H9 (cell line): Measurements from ENCODE around the gene PRPF18. TPM values are rescaled to one million over a fixed set of nuclear protein-coding genes. Genes with fewer than 3 reads are reported as not detected.

Experiments used
- DNase-seq: peaks from one replicate; pipeline ENCODE4 v3.0.0-alpha.2; 2017
- H2AFZ ChIP-seq: one replicate; pipeline ENCODE4 v1.6.1; 2013; ENCODE audit warnings: mild to moderate bottlenecking, low read length, control low read depth, moderate library complexity
- H2AK5ac ChIP-seq: 2 replicates; pipeline ENCODE4 v1.6.1; 2013; ENCODE audit warnings: low read length, control low read depth, mixed read lengths; ENCODE audit not compliant: insufficient read length
- H2BK120ac ChIP-seq: one replicate; pipeline ENCODE4 v1.6.1; 2013; ENCODE audit warnings: low read depth, mild to moderate bottlenecking, low read length, control low read depth, inconsistent platforms; ENCODE audit not compliant: poor library complexity, severe bottlenecking
- H2BK12ac ChIP-seq: 2 replicates; pipeline ENCODE4 v1.6.1; 2013; ENCODE audit warnings: low read length, control low read depth, mixed read lengths, low read depth; ENCODE audit not compliant: insufficient read length
- H2BK15ac ChIP-seq: 2 replicates; pipeline ENCODE4 v1.6.1; 2013; ENCODE audit warnings: low read depth, low read length, control low read depth
- H2BK20ac ChIP-seq: one replicate; pipeline ENCODE4 v1.6.1; 2013; ENCODE audit warnings: low read depth, mild to moderate bottlenecking, low read length, control low read depth, inconsistent platforms; ENCODE audit not compliant: poor library complexity, severe bottlenecking
- H2BK5ac ChIP-seq: 2 replicates; pipeline ENCODE4 v1.6.1; 2013; ENCODE audit warnings: low read length, control low read depth, mixed read lengths; ENCODE audit not compliant: insufficient read length
- H3K14ac ChIP-seq: 2 replicates; pipeline ENCODE4 v1.6.1; 2013; ENCODE audit warnings: low read length, control low read depth; ENCODE audit not compliant: insufficient read depth
- H3K18ac ChIP-seq: 2 replicates; pipeline ENCODE4 v1.6.1; 2013; ENCODE audit warnings: low read depth, mild to moderate bottlenecking, mixed read lengths, low read length, control low read depth; ENCODE audit not compliant: insufficient read length
- H3K23ac ChIP-seq: 2 replicates; pipeline ENCODE4 v1.6.1; 2013; ENCODE audit warnings: low read length, control low read depth, mixed read lengths, low read depth; ENCODE audit not compliant: insufficient read length
- H3K23me2 ChIP-seq: 2 replicates; pipeline ENCODE4 v1.6.1; 2013; ENCODE audit warnings: low read depth, mild to moderate bottlenecking, mixed read lengths, low read length, control low read depth; ENCODE audit not compliant: insufficient read length, poor library complexity, severe bottlenecking
- H3K27ac ChIP-seq: 2 replicates; pipeline ENCODE4 v1.5.1; 2013; ENCODE audit warnings: low read length, control low read depth, mixed read lengths, low read depth; ENCODE audit not compliant: insufficient read length
- H3K27me3 ChIP-seq: 2 replicates; pipeline ENCODE4 v1.6.1; 2013; ENCODE audit warnings: low read length, control low read depth, inconsistent platforms; ENCODE audit not compliant: insufficient read depth
- H3K4ac ChIP-seq: 2 replicates; pipeline ENCODE4 v1.6.1; 2013; ENCODE audit warnings: low read depth, mild to moderate bottlenecking, control low read depth, inconsistent platforms, low read length, moderate library complexity
- H3K4me1 ChIP-seq: 2 replicates; pipeline ENCODE4 v1.6.1; 2013; ENCODE audit warnings: low read length, control low read depth, inconsistent platforms; ENCODE audit not compliant: insufficient read depth
- H3K4me2 ChIP-seq: 2 replicates; pipeline ENCODE4 v1.6.1; 2013; ENCODE audit warnings: low read length, control low read depth, mixed read lengths; ENCODE audit not compliant: insufficient read length, insufficient read depth
- H3K56ac ChIP-seq: 2 replicates; pipeline ENCODE4 v1.6.1; 2013; ENCODE audit warnings: low read depth, mild to moderate bottlenecking, mixed read lengths, low read length, control low read depth; ENCODE audit not compliant: insufficient read length
- H3K79me1 ChIP-seq: 2 replicates; pipeline ENCODE4 v1.6.1; 2013; ENCODE audit warnings: low read depth, mild to moderate bottlenecking, moderate library complexity, low read length, control low read depth, inconsistent platforms; ENCODE audit not compliant: insufficient read depth, poor library complexity, severe bottlenecking
- H3K79me2 ChIP-seq: 2 replicates; pipeline ENCODE4 v1.6.1; 2013; ENCODE audit warnings: low read length, control low read depth, inconsistent platforms; ENCODE audit not compliant: insufficient read depth
- H3K9ac ChIP-seq: 2 replicates; pipeline ENCODE4 v1.6.1; 2013; ENCODE audit warnings: low read length, control low read depth, mixed read lengths; ENCODE audit not compliant: insufficient read length; ENCODE audit errors: extremely low read depth
- H3K9me3 ChIP-seq: one replicate; pipeline ENCODE4 v1.6.1; 2013; ENCODE audit warnings: low read depth, low read length, inconsistent platforms; ENCODE audit not compliant: control insufficient read depth
- H3T11ph ChIP-seq: one replicate; pipeline ENCODE4 v1.6.1; 2013; ENCODE audit warnings: mild to moderate bottlenecking, low read length, control low read depth, inconsistent platforms
- H4K20me1 ChIP-seq: one replicate; pipeline ENCODE4 v1.6.1; 2013; ENCODE audit not compliant: control insufficient read depth, insufficient read length, insufficient read depth
- H4K5ac ChIP-seq: 2 replicates; pipeline ENCODE4 v1.6.1; 2013; ENCODE audit warnings: low read depth, mild to moderate bottlenecking, mixed read lengths, low read length, control low read depth; ENCODE audit not compliant: insufficient read length
- H4K8ac ChIP-seq: replicated peaks from 2 replicates; pipeline ENCODE4 v1.6.1; 2013; ENCODE audit warnings: low read length, control low read depth, mixed read lengths, low read depth; ENCODE audit not compliant: insufficient read length
- H4K91ac ChIP-seq: 2 replicates; pipeline ENCODE4 v1.6.1; 2013; ENCODE audit warnings: low read depth, mild to moderate bottlenecking, moderate library complexity, mixed read lengths, low read length, control low read depth; ENCODE audit not compliant: insufficient read length
- H3K27ac Mint-ChIP-seq, 3 experiments: 2 replicates in 2 of 3; 3 replicates in 1 of 3; pipeline ENCODE4 v1.8.0; 2020 to 2021; ENCODE audit warnings: mixed read lengths in 3 of 3, mild to moderate bottlenecking in 1 of 3, moderate library complexity in 1 of 3
- H3K27me3 Mint-ChIP-seq: 2 replicates; pipeline ENCODE4 v1.8.0; 2021; ENCODE audit warnings: low read depth, mild to moderate bottlenecking, moderate library complexity, mixed read lengths
- H3K36me3 Mint-ChIP-seq, 3 experiments: 2 replicates in 2 of 3; 3 replicates in 1 of 3; pipeline ENCODE4 v1.8.0; 2020 to 2021; ENCODE audit warnings: low read depth in 3 of 3, mixed read lengths in 3 of 3; ENCODE audit not compliant: insufficient read depth in 1 of 3
- H3K4me1 Mint-ChIP-seq, 2 experiments: 2 replicates each; pipeline ENCODE4 v1.8.0; 2020; ENCODE audit warnings: mixed read lengths in 2 of 2
- H3K4me3 Mint-ChIP-seq, 2 experiments: 2 replicates in 1 of 2; 3 replicates in 1 of 2; pipeline ENCODE4 v1.8.0; 2020 to 2021; ENCODE audit warnings: mild to moderate bottlenecking in 2 of 2, mixed read lengths in 2 of 2, moderate library complexity in 1 of 2
- H3K9me3 Mint-ChIP-seq, 2 experiments: 2 replicates in 1 of 2; 3 replicates in 1 of 2; pipeline ENCODE4 v1.8.0; 2020; ENCODE audit warnings: mild to moderate bottlenecking in 2 of 2, mixed read lengths in 2 of 2, moderate library complexity in 1 of 2
- WGBS: extraction: QIAGEN DNeasy Blood & Tissue Kit; methylation state at CpG from one replicate; pipeline ENCODE4 v1.1.7; 2013; ENCODE audit warnings: missing lambda C conversion rate, low lambda C conversion rate, mixed read lengths; ENCODE audit not compliant: insufficient read length; ENCODE audit errors: extremely low coverage; 5-methylcytosine and 5-hydroxymethylcytosine counted together
- total RNA-seq: library from RNA; stranded (reverse); gene quantifications from 2 replicates; pipeline ENCODE4 v1.2.1, GENCODE V29; 2021
- TF ChIP-seq, protein P1 (sequence below): fragments of 200-600 bp; sonication (generic); conservative IDR thresholded peaks from 3 replicates; pipeline ENCODE4 v1.8.0; 2021; ENCODE audit warnings: antibody characterized with exemption, mild to moderate bottlenecking

Gene PRPF18
- total RNA-seq, 1 experiment from 2014 or later: 17.1 TPM

DNA sequence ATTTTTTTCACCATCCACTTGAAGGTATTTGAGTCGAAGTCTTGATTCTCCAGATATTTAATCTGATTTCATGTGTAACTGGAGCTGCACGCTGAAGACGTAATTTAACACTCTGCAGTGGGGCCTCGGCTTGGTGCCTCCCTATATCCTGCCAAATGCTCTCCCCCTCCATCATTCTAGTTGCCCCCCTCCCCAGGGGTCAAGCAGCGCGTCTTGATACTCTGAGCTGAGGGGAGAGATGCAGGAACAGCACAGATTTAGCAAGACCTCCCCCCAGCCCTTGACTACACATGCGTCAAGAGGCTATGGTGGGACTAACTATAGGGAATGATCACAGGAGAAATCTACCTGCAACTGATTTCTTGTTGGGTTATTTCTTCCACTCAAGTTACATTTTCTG is 85.8 kb downstream of the PRPF18 start:
- Histone ChIP-seq H4K20me1 (no peaks in the 10 kb centered on the region), H3K4ac (no peak overlapping the region), H3K9ac (no peak overlapping the region), H3K23ac (no peak overlapping the region), H3K27me3 (no peaks in the 10 kb centered on the region), H3T11ph (no peak overlapping the region), H3K79me2 (no peaks in the 10 kb centered on the region), H2AK5ac (no peak overlapping the region), H4K91ac (no peak overlapping the region), H2BK12ac (no peak overlapping the region), H2BK20ac (no peak overlapping the region), H3K23me2 (no peaks in the 10 kb centered on the region), H3K4me2 (no peak overlapping the region), H2AFZ (no peak overlapping the region), H2BK120ac (no peak overlapping the region), H4K8ac (no peak overlapping the region), H3K56ac (no peak overlapping the region), H2BK5ac (no peak overlapping the region), H3K27ac (no peak overlapping the region), H2BK15ac (no peak overlapping the region), H3K4me1 (peaks cover 8% of the 10 kb centered on the region; the same call in 1 of the 2 replicates), H3K9me3 (no peaks in the 10 kb centered on the region), H3K14ac (no peak overlapping the region; the same call in 1 of the 2 replicates), H3K79me1 (no peaks in the 10 kb centered on the region), H4K5ac (no peak overlapping the region), H3K18ac (no peak overlapping the region)
- no peak overlapping the region for H3K4me3 Mint-ChIP-seq
- H3K4me1 Mint-ChIP-seq: peaks cover 35 to 40% of the 10 kb centered on the region in 2 experiments
- DNase-seq: no peak
- peak overlapping the region; percentile 70 to 95 (median 93) for H3K27ac Mint-ChIP-seq
- H3K36me3 Mint-ChIP-seq: peaks cover 10 to 24% (median 22%) of the 10 kb centered on the region in 3 experiments; a peak in 6 of 7 replicates
- no peaks in the 10 kb centered on the region for H3K27me3 Mint-ChIP-seq
- TF ChIP-seq, protein P1, sequence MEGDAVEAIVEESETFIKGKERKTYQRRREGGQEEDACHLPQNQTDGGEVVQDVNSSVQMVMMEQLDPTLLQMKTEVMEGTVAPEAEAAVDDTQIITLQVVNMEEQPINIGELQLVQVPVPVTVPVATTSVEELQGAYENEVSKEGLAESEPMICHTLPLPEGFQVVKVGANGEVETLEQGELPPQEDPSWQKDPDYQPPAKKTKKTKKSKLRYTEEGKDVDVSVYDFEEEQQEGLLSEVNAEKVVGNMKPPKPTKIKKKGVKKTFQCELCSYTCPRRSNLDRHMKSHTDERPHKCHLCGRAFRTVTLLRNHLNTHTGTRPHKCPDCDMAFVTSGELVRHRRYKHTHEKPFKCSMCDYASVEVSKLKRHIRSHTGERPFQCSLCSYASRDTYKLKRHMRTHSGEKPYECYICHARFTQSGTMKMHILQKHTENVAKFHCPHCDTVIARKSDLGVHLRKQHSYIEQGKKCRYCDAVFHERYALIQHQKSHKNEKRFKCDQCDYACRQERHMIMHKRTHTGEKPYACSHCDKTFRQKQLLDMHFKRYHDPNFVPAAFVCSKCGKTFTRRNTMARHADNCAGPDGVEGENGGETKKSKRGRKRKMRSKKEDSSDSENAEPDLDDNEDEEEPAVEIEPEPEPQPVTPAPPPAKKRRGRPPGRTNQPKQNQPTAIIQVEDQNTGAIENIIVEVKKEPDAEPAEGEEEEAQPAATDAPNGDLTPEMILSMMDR: no peak
- WGBS: no CpG with 5 or more reads among the region's 7 CpGs
- H3K9me3 Mint-ChIP-seq: no peaks in the 10 kb centered on the region
